Activated CD8-positive, alpha-beta memory T cell treated with anti-CD3 and anti-CD28 coated beads for 24 hours (primary cell): ENCODE data around the gene DCUN1D2.
A peak's percentile ranks its signal among the peaks of the same experiment; 100 is the strongest.

Experiments used
- DNase-seq: peaks from one replicate; pipeline ENCODE4 v3.0.0-alpha.2; 2020

DCUN1D2 gene

DNA sequence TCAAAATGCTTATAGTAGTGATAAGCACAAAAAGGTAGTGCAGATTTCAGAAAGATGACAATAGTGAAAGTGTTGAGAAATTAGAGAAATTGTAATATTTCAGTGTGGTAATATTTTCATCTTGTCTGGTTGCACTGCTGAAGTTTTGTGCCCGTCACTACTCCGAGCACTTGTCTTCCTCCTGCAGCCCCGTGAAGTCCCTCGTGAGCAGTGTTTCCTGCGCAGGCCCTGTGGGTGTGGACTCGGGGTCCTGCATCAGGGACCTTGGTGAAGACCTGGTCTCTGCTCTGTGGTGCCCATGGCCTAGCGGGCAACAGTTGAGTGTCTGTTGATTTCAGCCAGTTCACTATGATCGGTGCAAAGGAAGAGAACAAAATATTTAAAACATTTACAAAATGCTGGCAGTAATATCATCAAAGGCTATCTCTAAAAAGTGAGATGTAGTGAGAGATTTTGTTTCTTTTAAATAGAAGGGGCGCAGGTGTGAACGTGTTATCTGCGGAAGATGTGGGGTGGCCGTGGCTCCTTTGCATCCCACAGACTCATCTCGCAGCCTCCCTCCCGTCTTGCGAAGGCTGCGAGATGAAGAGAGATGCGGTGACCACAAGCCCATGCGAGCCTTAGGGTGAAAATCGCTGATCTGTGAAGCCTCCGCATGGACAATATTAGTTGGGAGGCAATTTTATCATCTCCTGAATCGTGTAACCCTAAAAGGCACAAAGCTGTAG, 27.7 kb upstream of the DCUN1D2 start:
- DNase-seq: no peak

DNA sequence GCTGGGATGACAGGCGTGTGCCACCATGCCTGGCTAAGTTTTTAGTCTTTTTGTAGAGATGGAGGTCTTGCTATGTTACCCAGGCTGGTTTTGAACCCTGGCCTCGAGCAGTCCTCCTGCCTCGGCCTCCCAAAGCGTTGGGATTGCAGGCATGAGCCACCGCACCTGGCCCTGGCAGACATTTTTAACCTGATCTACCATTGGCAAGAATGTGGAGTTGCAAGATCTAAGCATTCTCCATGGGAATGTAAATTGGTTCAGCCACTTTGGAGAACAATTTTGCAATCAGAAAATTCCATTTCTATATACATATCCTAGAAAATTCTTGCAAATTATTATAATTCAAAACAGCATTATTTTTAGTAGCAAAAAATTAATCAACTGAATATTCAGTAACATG, 24.3 kb upstream of the DCUN1D2 start:
- DNase-seq: no peak

DNA sequence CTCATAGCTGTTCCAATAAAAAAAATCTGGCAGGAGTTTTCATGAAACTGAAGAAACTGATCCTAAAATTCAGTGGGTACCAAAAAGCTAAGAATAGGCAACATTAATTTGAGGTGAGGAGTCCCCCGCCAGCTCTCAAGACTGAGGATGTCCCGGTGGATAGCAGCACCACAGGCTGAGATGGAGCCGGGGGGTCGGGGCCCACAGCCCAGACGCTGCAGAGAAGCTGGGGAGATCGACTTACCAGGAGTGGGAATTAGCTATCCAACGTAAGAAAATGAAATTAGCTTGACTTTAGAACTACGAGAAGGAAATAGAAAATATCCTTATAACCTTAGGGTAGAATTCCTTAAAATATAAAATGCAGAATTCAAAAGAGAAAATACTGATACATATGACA, 23.2 kb upstream of the DCUN1D2 start:
- no peak for DNase-seq

DNA sequence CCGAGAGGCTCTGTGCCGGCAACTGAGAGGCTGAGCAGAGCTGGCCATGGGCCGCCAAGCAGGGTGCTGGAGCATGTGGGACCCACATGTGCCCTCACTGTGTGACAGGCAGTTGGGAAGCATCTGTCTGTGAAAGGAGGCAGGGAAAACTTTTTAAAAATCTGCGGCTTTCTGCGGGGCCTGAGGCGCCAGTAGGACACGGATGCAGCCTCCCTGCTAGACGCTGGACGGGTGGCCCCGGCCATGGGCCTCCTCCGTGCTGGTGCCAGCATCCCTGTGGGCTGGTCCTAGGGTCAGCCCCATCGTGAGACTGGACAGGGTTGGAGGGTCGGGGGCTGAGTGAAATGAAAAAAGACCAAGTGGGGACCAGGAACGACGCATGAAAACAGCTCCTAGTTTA, 20.9 kb upstream of the DCUN1D2 start:
- DNase-seq: no peak

DNA sequence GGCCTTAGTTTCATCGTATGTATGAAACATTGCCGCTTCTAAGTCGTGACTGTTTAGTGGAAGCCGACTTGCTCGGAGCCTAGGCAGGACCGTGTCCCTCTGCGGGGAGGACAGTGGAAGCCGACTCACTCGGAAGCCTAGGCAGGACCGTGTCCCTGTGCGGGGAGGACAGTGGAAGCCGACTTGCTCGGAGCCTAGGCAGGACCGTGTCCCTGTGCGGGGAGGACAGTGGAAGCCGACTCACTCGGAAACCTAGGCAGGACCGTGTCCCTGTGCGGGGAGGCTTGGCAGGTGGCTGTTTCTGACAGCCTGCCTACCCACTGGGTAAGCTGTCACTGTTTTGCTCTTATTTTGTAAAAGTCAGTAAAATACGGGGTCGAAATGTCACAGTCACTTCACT, 20.4 kb upstream of the DCUN1D2 start:
- no peak for DNase-seq

DNA sequence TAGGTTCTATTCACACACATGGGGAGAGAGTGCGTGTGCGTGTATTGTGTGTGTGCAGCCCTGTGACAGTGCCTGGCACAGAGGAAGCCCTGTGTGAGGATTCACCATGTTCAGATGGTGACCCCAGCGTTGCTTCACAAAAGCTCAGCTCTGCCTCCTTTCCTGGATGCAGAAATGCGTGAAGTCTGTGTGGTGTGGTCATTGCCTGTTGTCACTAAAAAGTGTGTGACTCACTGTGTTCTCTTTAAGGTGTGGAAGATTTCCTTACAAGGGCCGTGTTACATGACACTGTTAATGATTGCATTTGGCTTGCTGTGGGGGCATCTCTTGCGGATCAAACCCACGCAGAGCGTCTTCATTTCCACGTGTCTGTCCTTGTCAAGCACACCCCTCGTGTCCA, 19.5 kb upstream of the DCUN1D2 start:
- no peak for DNase-seq

DNA sequence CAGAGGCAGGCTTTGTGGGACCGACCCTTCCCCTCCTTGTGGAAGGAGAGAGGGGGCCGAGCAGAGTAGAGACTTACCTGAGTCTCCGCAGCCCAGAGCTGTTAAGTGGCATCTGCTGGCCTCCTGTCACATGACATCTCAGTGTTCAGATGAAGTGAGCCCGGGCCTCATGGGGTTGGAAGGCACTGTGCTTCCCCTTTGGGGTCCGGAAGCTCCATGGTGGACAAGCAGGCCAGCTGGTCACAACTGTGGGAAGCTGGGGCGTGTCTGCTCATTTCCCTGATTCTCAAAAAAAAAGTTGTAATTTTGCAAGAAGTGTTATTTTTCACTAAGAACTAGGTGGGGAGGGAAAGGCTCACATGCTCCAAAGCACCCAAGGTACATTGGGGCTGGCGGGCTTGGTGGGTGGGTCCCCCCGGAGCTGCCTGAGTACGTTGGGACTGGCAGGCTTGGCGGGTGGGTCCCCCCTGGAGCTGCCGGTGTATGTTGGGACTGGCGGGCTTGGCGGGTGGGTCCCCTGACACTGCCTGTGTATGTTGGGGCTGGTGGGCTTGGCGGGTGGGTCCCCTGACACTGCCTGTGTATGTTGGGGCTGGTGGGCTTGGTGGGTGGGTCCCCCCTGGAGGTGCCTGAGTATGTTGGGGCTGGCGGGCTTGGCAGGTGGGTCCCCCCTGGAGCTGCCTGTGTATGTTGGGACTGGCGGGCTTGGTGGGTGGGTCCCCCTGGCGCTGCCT, 18.2 kb upstream of the DCUN1D2 start:
- no peak for DNase-seq

DNA sequence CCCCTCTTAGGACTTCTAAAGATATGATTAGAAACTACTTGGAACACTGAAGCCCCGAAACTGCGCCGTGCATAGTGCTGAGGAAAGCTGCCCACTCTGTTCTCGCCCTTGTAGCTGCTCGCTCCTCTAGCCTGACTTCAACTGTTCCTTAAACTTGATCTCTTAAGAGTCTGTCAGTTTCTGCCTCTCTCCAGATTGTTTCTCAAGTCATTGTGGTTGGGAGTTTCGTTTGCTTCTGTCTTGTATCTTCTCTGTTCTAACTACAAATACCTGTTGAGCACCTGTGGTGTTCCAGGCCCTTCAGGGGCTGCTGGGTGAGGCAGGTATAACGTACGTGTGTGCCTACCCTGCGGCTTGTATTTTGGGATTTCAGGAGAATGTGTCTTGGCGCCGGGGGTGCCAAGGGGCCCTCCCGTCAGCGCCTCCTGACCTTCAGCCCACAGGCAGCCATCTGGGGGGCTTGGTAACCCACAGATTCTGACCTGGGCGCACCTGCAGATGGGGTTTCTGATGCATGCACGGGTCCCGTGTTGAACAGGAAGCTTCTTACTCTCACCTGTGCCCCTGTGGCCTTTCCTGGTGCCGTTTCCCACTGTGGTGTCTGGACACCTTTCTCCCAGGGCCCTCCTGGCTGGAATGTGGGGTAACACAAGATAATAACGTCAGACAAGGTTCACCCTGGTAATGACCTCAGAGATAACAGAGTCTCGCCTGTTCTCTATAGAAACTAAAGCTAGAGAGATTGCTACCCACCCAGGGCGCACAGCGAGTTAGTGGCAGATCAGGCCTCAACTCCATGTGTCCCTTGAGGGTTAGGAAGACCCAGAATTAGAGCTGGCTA, 17.2 kb upstream of the DCUN1D2 start:
- DNase-seq: no peak

DNA sequence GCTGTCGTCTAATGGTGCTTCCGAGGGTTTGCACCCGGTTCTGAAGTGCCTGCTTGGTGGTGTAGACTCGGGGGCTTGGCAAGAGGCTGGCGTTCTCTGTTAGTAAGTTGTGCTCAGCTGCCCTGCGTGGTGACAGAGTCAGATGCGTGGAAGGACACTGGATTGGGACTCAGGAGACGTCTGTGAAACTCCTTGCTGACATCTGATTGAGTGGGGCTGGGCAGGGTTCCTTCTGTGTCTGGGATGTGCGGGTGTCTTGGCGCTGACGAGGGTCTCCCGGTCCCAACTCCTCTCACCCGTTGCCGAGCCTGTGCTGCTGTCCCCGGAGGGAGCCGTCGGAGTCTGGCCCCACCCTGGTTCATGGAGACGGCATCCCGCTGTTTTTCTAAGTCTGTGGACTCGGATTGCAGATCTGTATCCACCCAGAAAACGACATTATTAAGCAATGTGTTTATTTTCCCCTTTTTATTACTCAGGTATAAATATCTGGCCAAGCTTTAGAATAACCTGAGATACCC, 16.4 kb upstream of the DCUN1D2 start:
- DNase-seq: no peak

DNA sequence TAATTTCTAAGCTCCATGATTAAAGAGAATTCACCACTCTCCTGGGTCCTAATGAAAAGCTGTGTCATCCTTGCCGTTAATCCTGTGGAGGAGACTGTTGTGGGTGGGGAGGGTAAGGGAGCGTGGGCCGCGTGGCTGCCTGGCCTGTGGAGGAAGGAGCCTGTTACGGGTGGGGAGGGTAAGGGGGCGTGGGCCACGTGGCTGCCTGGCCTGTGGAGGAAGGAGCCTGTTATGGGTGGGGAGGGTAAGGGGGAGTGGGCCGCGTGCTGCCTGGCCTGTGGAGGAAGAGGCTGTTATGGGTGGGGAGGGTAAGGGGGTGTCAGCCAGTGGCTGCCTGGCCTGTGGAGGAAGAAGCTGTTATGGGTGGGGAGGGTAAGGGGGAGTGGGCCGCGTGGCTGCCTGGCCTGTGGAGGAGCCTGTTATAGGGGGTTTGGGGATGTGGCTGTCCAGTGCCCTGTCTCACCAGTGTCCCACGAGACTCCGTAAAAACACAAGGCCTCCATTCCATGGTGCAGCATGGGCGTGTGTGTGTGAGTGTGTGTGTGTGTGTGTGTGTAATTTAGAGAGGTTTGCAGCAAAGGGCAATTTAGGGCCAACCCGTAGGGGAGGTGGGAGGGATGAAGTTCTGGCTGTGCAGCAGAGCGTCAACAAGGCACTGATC, 15.6 kb upstream of the DCUN1D2 start:
- DNase-seq: no peak

DNA sequence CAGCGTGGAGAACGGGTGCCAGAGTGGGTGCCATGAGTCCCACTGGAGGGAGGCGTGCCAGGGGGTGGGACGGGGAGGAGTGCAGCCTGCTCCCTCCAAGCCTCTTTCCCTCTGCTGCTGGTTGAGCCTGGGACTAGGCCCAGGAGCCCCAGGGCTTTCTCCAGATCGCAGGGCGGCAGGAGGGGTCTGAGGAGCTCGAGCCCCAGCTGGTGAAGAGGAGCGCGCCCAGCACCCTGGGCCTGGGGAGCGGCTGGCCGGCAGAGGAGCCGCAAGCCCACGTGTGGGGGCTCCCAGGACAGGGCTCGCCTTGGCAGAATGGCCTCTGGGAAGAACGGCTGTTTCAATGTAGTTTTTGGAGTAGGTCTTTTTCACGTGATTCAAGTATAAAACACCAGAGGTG, 12.2 kb upstream of the DCUN1D2 start:
- DNase-seq: no peak

DNA sequence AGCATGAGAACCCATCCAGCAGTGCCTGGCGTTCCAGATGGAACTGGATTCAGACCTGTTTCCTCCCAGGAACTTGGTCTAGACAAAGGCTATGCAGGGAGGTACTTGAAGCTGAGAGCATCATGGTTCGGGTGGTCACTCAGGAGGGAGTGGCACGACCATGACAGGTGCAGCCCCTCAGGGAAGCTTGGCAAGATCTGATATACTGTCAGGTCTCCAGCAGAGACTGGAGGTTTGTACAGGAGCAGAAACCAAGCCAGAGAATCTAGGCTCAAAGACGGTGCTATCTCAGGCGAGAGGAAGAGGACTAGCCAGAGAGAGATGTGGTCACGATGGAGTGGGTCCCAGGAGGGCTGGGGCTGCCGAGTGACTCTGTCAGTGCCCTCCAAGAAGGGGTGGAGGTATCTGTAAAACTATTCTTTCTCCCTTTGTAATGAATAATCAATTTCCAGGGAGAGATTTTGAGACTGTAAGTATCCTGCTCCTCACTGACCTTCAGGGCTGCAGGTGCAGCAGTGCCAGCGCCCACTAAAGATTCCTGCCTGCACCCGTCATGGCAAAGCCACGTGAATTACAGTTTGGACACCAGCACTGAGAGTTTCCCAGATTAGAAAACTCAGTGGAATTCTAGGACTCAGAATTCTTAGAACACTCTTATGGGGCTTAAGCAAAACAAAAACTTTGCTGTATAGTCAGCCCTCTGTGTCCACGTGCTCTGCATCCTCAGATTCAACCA, 10.2 kb upstream of the DCUN1D2 start:
- DNase-seq: no peak

DNA sequence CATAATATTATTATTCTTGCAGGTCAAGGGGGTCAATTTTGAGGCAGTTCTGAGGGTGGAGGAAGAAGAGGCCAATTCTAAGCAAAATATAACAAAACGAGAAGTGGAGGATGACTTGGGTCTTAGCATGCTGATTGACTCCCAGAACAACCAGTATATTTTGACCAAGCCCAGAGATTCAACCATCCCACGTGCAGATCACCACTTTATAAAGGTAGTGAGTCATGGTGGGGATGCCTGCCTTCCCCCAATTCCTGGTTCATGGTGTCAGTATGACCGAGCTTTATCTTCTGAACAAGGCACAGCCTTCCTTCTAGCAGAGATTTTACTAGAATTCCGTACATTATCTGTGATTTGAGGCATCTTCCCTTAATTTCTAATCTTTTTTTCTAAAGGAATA, 9.4 kb upstream of the DCUN1D2 start:
- DNase-seq: no peak

DNA sequence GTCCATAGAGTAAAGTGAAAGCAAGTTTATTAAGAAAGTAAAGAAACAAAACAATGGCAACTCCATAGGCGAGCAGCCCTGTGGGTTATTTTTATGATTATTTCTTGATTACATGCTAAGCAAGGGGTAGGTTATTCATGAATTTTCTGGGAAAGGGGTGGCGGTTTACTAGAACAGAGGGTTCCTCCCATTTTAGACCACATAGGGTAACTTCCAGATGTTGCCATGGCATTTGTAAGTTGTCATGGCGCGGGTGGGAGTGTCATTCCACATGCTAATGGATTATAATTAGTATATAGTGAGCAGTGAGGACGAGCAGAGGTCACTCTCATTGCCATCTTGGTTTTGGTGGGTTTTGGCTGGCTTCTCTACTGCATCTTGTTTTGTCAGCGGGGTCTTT, 8.4 kb upstream of the DCUN1D2 start:
- no peak for DNase-seq

DNA sequence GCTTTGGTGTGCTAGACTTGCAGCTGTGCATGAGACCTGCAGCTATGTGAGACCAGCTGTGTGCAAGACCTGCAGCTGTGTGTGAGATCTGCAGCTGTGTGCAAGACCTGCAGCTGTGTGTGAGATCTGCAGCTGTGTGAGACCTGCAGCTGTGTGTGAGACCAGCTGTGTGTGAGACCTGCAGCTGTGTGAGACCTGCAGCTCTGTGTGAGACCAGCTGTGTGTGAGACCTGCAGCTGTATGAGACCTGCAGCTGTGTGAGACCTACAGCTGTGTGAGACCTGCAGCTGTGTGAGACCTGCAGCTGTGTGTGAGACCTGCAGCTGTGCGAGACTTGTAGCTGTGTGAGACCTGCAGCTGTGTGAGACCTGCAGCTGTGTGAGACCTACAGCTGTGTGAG, 6.7 kb upstream of the DCUN1D2 start:
- no peak for DNase-seq

DNA sequence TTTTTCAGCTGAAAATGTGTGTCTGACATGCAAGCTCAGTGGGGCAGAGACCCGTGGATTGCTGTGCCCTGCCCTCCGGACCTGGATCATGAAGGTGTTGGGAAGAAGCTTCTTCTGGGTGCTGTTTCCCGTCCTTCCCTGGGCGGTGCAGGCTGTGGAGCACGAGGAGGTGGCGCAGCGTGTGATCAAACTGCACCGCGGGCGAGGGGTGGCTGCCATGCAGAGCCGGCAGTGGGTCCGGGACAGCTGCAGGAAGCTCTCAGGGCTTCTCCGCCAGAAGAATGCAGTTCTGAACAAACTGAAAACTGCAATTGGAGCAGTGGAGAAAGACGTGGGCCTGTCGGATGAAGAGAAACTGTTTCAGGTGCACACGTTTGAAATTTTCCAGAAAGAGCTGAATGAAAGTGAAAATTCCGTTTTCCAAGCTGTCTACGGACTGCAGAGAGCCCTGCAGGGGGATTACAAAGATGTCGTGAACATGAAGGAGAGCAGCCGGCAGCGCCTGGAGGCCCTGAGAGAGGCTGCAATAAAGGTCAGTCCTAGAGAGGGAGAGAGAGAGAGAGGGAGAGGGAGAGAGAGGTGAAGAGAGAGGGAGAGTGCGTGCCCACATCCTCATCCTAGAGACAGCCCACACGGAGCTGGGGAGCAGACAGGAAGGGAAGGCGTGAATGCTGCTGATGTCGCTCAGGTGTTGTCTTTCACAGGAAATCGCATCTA, 5.1 kb upstream of the DCUN1D2 start:
- DNase-seq: no peak

DNA sequence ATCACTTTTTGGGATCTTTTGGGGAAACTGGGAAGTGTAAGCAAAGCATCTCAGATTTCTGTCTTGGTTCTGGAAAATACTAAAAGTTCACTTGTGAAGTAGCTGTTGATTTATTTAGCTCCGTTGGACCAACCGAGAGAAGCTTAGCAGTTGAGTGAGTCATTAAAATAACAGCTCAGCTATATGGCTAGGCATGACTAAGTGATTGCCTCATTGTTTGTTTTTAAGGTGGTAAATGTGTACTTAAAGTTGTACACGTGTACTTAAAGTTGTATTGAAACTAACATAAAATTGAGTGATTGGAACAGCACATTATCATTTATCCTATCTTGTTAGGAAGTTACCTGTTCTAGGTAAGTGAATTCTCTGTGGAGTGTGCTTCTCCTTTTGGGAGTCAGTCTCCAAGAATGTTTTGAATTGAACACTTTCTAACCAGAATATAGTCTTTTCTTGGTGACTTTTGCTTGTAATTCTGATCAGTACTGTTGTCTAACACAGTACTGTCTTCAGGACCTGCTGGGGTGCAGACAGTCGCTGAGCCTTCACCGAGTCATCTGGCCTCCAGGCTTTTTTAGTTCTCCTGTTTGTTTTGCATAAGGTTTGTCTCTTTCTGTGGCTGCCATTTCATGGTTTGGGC, 2.9 kb upstream of the DCUN1D2 start:
- no peak for DNase-seq

DNA sequence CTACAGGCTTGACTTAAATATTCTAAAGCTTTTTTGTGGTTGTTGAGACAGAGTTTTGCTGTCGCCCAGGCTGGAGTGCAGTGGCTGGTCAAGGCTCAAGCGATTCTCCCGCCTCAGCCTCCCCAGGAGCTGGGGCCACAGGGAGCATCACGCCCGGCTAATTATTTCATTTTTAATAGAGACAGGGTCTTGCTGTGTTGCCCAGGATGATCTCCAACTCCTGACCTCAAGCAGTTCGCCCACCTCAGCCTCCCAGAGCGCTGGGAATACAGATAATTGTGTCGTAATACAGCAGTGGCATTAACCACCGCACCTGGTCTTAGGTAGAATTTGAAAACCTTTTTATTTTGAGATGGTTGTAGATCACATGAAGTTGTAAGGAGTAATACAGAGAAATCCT, 1.5 kb upstream of the DCUN1D2 start:
- DNase-seq: no peak

DNA sequence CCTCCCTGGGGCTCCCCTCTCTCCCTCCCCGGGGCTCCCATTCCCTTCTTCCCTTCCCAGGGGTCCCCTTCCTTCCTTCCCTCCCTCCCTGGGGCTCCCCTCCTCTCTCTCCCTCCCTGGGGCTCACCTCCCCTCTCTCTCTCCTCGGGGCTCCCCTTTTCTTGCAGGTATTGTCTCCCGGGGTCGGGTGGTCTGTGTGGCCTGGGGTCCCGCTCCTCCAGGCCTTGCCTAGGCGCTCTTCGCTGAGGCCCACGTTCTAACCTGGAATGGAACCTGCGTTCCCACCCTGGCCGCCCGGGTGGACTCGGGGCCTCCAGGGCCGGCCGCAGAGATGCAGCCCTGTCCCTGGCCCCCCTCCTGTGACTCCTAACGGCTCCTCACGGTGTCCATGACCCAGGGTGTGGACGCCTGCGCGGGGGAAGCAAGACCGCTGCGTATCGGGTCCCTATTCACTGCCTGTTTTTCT, 940 bp upstream of the DCUN1D2 start:
- no peak for DNase-seq

DNA sequence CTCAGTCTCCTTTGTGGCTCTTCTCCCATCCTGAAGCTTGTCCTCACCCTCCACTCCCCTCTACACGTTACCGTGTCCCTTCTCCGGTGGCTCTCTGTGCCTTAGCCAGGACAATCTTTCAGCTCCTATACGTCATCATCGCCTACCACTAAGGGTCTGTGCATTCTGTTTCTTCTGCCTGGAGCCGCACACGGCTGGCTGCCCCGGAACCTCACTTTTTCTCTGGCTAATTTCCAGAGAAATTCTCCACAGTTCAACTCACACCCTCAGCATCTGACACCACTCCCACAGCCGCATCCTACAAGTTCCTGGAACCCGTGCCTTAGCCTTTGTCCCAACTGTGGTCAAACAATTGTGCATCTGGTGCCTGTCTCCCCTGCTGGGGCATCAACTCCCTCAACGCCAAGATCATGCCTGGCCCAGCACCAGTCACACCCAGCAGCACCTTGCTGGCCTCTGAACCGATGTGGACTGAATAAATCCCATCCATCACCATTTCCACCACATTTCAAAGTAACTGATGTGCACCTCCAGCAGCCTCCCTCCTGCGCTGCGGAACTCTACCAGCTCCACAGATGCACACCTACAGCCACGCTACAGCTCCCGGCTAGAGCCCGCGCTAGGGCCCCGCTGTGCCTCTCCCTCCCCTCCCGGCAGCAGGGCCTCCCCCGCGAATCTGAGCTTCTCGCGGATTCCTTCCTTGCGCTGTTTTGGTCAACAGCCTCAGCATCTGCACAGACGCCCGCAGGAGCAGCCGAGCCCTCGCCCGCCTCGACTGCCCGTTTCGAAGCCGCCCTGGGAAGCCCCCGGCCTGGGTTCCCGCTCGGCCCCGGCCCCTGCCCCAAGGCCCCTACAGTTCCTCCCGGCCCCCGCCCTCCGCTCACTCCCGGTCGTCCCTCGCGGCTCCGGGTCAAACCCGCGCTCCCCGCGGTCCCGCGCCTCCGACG, 689 bp downstream of the DCUN1D2 start:
- peak; percentile 80 for DNase-seq
